ENCODE measurements around the gene FRA10AC1.
"Not testable (repeated sequence)": the region's sequence is repeated elsewhere in the genome, so short reads cannot be mapped to it uniquely, and the experiment has no call there.

The FRA10AC1 gene

GRCh38 chr10:93703066-93703465 lies 674 bp upstream of the FRA10AC1 start:
- DNase-seq (ENCODE audit: low read depth), result no peak

- peak; percentile 28 for DNase-seq (ENCODE audit: low read depth)
Observed at GRCh38 chr10:93701866-93702209, 554 bp downstream of the FRA10AC1 start.

GRCh38 chr10:93697207-93697606 lies 5.2 kb downstream of the FRA10AC1 start:
- no peak for DNase-seq (ENCODE audit: low read depth)

GRCh38 chr10:93696582-93696981 lies 5.8 kb downstream of the FRA10AC1 start:
- DNase-seq (ENCODE audit: low read depth), result not testable (repeated sequence)

- DNase-seq (ENCODE audit: low read depth), result no peak
Observed at GRCh38 chr10:93695740-93696139, 6.7 kb downstream of the FRA10AC1 start.

GRCh38 chr10:93687737-93688136 lies 14.7 kb downstream of the FRA10AC1 start:
- DNase-seq (ENCODE audit: low read depth), result no peak

- peak; percentile 12 for DNase-seq (ENCODE audit: low read depth)
Observed at GRCh38 chr10:93680412-93681047, 21.9 kb downstream of the FRA10AC1 start.

- DNase-seq (ENCODE audit: low read depth), result no peak
Observed at GRCh38 chr10:93678805-93679587, 23.4 kb downstream of the FRA10AC1 start.

GRCh38 chr10:93678386-93678785 lies 24.0 kb downstream of the FRA10AC1 start:
- DNase-seq (ENCODE audit: low read depth), result no peak

- no peak for DNase-seq (ENCODE audit: low read depth)
Observed at GRCh38 chr10:93673791-93674190, 28.6 kb downstream of the FRA10AC1 start.

- no peak for DNase-seq (ENCODE audit: low read depth)
Observed at GRCh38 chr10:93672890-93673289, 29.5 kb downstream of the FRA10AC1 start.

GRCh38 chr10:93672022-93672678 lies 30.2 kb downstream of the FRA10AC1 start:
- no peak for DNase-seq (ENCODE audit: low read depth)

GRCh38 chr10:93671042-93671441 lies 31.4 kb downstream of the FRA10AC1 start:
- DNase-seq (ENCODE audit: low read depth), result no peak

- DNase-seq (ENCODE audit: low read depth), result no peak
Observed at GRCh38 chr10:93670372-93670771, 32.0 kb downstream of the FRA10AC1 start.

- no peak for DNase-seq (ENCODE audit: low read depth)
Observed at GRCh38 chr10:93667795-93668194, 34.6 kb downstream of the FRA10AC1 start.

- no peak for DNase-seq (ENCODE audit: low read depth)
Observed at GRCh38 chr10:93666030-93666429, 36.4 kb downstream of the FRA10AC1 start.

- no peak for DNase-seq (ENCODE audit: low read depth)
Observed at GRCh38 chr10:93657757-93658156, 44.6 kb downstream of the FRA10AC1 start.

- DNase-seq (ENCODE audit: low read depth), result no peak
Observed at GRCh38 chr10:93656155-93656554, 46.2 kb downstream of the FRA10AC1 start.

- no peak for DNase-seq (ENCODE audit: low read depth)
Observed at GRCh38 chr10:93654201-93654600, 48.2 kb downstream of the FRA10AC1 start.

- DNase-seq (ENCODE audit: low read depth), result no peak
Observed at GRCh38 chr10:93652857-93653256, 49.5 kb downstream of the FRA10AC1 start.

GRCh38 chr10:93639791-93640190 lies 62.6 kb downstream of the FRA10AC1 start:
- DNase-seq (ENCODE audit: low read depth), result no peak

- DNase-seq (ENCODE audit: low read depth), result no peak
Observed at GRCh38 chr10:93630625-93631557, 71.5 kb downstream of the FRA10AC1 start.

Measured in fibroblast of the conjunctiva (primary cell).